CD4-positive, alpha-beta T cell treated with Interferon alpha-2 for 1 hour (primary cell): ENCODE measurements around the gene BABAM1.

Experiments
- DNase-seq, 2 donors: peaks; one replicate each; pipeline ENCODE4 v3.0.0-alpha.2; 2020 to 2022

Gene BABAM1

GRCh38 chr19:17266975-17267788, at the start of gene BABAM1:
BABAM1 (plus strand) TSS chr19:17267443; CDS start chr19:17268807, 1,364 bp downstream.
- DNase-seq: peak; percentile 98 to 99

- no peak for DNase-seq
Observed at GRCh38 chr19:17219286-17219685, 48.0 kb upstream of the BABAM1 start.

GRCh38 chr19:17220207-17220758, 47.0 kb upstream of the BABAM1 start:
- no peak for DNase-seq

GRCh38 chr19:17225053-17225452, 42.2 kb upstream of the BABAM1 start:
- no peak for DNase-seq

DNA sequence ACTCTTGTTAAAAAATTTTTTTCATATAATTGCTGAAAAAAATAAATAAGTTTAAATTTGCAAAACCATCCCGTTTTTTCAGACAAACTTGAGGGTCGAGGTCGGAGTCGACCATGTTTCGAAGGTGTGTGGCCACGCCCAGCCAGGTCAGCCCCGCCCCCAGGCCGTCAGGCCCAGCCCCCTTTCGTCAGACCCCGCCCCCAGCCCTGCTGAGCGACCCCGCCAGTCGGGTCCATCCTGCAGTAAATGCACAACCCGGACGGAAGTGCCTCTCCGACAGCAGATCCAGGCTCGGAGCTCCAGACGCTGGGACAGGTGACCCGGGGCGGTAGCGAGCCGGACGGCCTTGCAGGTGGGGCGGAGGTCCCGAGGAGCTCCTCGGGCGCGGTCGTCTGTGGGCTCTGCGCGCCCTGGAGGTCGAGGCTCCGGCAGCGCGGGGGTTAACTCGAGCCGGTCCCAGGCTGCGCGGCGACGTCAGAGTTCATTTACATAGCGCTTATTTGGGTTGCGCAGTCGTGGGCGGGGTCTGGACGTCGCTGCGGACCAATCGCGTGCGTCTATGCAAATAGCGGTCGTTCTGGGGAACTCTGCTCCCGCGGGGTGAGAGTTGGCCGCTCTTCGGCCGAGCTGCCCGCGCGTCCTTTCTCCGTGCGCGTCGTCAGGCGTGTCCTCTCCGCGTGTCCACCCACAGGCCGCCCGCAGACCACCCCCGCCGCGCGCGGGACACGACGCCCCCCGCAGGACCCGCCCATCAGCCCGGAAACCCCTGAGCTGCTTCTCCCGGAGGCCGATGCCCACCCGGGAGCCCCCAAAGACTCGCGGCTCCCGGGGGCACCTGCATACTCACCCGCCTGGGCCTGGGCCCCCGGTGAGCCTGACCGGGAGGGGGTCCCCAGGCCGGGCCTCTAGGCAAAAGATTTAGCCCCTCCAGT, 41.0 kb upstream of the BABAM1 start, which contains the start of gene OCEL1:
TSS of gene OCEL1 (plus strand) at position 225 of the 932 bp plus-strand sequence. CDS start at position 247, 22 bp downstream.
- peak; percentile 97 for DNase-seq

DNA sequence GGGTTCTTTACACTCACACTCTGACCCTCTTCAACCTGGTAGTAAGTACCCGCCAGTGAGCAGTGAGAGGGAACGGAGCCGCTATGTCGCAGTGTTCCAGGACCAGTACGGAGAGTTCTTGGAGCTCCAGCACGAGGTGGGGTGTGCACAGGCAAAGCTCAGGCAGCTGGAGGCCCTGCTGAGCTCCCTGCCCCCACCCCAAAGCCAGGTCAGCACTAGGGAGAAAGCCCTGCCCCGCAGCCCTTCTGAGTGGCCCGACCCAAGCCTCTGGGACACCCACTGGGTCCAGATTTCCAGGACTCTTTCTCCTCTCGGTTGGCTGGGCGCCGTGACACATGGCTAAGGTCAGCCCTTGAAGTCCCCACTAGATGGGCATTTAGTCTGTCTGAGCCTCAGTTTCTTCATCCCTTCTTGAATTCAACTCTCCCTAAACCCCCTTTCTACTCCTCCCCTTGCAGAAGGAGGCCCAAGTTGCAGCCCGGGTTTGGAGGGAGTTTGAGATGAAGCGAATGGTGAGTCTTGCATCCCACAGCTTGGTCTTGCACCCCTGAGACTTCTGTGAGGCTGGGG, 39.4 kb upstream of the BABAM1 start:
- DNase-seq: no peak

- no peak for DNase-seq
Observed at GRCh38 chr19:17229890-17230289, 37.4 kb upstream of the BABAM1 start.

DNA sequence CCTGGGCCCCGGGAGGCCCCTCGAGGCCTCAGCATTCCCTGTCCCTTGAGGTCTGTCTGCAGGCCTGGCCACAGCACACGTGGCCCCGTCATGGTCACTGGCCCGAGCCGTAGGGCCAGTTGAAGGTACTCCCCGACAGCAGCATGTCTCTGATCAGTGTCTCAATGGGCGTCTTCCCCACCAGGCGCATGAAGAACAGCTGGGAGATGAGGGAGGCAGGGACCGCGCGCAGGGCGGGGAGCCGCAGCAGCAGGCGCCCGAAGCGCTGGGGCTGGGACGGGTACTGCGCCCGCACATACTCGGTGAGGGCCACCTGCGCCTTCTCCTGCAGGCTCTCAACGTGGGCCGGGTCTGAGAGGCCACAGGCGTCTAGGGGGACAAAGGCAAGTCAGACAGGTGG, 35.0 kb upstream of the BABAM1 start:
- DNase-seq: no peak

- DNase-seq: peak; percentile 52 to 70
Observed at GRCh38 chr19:17234911-17235299, 32.3 kb upstream of the BABAM1 start.

GRCh38 chr19:17235300-17235970, 31.8 kb upstream of the BABAM1 start:
- peak; percentile 76 to 81 for DNase-seq

DNA sequence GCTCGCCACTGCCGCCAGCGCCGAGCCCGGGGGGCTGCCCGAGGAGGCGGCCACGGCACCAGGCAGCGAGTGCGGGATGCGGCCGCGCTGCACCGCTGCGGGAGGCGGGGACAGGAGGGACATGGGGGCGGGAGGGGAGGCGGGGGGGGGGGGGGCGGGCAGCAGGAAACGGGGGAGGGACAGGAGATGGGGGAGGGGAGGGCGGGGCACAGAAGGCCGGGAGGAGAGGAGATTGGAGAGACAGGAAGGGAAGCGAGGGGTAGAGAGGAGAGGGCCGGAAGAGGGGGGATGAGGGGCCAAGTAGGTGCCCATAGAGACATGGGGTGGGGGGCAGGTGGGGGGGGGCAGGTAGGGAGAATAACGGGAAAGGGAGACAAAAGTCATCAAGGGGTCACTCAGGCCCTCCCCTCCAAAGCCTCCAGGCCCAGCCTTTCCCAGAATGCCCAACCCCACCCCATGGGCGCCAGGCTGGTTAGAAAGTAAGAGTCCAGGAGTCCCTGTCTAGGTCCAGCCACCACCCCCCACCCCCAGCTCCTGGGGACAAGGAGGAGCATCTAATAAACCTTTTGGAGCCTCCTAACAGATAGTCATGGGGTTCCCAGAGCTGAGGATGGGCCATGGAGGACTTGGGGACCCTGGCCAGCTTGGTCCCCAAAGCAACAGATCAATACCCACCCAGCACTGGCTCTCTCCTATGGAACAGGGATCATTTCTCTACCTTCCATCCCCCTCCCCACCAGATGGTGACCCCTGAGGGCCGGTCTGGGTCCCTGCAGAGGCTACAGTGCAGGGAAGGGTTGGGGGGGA, 31.1 kb upstream of the BABAM1 start:
- no peak for DNase-seq

DNA sequence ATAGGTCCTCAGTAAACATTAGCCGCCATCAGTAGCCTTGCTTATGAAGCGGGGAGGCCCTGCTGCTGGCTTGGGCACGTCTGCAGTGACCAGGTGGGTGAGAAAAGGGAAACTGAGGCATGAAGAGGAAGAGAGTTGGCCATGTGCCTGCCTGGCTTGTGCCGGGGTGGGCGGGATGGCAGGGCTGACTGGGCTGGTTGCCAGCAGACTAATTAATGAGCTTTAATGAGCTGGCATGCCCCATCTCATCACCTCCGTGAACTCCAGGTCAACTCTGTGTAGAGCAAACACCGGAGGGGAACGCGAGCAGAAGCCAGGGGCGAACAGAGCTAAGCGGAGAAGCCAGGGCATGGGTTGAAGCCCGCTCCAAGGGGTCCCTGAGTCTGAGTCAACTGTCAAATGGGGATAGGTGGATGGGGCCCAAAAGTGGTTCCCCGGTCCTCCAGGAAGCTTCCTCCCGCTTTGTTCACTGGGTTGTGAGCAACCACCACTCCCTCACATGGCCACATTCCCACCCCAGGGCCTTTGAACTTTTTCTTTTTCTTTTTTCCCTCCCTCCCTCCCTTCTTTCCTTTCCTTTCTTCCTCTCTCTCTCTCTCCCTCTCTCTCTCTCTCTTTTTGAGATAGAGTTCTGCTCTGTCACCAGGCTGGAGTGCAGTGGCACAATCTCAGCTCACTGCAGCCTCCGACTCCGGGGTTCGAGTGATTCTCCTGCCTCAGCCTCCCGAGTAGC, 30.3 kb upstream of the BABAM1 start:
- no peak for DNase-seq

GRCh38 chr19:17237747-17238706, 29.2 kb upstream of the BABAM1 start:
- DNase-seq: no peak

GRCh38 chr19:17240062-17240752, 27.0 kb upstream of the BABAM1 start:
- no peak for DNase-seq

GRCh38 chr19:17240826-17241399, 26.3 kb upstream of the BABAM1 start:
- DNase-seq: no peak

DNA sequence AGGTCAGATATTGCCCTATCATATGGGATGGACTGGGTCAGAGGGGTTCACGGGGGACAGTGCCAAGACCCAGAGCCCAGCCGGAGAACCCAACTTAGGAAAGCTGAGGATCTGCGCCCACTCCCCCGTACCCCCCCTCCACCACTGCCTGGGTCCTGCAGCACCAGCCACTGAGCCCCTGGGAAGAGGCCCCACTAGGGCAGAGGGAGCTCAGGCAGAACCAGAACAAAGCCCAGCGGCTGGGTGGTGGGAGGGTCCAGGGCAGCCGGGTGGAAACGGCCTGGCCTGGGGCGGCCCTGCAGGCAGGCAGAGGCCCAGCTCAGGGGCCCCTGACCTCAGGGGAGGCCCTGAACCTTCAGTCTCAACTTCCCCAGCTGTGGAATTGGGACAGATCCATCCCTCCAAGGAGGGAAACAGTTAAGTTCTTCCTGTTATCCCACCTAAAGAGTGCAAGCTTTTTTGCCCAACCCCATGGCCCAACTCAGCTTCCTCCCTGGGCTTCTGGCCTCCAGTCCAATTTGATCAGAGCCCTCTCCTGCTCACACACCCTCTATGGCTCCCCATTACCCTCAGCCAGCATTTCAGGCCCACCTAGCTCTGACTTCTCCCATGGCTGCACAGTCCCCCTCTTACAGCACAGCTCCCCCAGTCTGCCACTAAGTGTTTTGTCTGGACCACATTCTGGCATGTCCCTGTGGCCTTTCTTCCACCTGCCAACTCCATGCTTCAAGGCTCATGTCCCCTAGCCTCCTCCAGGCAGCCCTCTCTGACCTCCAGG, 24.6 kb upstream of the BABAM1 start:
- no peak for DNase-seq

- no peak for DNase-seq
Observed at GRCh38 chr19:17243211-17243829, 23.9 kb upstream of the BABAM1 start.
